GM21381 (cell line): ENCODE measurements around the gene PLXNA4.

Experiments used
- ATAC-seq: cut with Tn5 transposase; IDR thresholded peaks from one replicate; pipeline ENCODE4 v1.9.1; 2021; ENCODE audit warnings: mild to moderate bottlenecking, moderate library complexity; ENCODE audit not compliant: unreplicated experiment

Gene PLXNA4

DNA sequence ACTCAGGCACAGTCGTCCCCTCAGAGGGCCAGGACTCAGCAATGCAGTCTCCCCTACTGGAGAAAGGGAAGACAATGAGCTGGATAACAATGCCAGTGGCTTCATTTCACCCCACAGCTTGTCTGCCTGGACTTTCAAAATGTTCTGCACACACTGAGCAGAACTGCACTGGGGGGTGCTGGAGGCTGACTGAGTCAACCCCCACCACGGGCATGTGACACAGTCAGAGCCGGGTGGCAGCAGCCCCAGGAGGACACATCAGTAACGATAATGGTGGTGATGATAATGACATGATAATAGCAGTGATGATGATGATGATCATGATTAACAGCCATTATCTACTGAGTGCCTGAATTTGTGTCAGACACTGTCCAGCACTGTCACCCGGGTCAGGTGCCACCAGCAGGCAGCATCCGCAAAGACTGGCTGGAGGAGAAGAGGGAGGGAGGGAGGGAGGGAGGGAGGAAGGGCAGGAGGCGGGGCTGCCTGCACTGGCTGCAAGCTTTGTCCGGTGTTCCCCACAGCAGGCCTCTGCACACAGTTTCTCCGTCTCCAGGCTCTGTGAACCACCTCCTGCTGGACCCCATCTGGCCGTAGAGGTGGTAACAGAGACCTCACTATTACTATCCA, 67.4 kb downstream of the PLXNA4 start:
- no peak for ATAC-seq

DNA sequence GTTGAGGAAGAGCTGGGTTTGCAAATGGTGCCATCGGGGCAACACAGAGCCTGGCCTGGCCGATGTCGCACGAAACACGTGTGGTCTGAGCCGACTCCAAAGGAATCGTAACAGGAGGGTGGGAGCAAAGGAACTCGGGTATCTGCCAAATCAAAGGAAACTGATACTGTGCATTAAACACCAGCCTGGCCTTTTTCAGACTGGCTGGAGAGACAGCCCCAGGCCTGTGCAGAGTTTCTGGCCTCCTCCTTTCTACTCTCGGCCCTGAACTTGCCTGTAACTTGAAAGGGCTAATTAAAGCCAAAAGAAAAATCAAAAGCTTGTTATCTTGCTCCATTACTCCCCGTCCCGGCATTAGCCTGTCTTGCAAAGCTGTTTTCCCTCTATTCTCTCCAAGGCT, 71.4 kb downstream of the PLXNA4 start:
- ATAC-seq: no peak

DNA sequence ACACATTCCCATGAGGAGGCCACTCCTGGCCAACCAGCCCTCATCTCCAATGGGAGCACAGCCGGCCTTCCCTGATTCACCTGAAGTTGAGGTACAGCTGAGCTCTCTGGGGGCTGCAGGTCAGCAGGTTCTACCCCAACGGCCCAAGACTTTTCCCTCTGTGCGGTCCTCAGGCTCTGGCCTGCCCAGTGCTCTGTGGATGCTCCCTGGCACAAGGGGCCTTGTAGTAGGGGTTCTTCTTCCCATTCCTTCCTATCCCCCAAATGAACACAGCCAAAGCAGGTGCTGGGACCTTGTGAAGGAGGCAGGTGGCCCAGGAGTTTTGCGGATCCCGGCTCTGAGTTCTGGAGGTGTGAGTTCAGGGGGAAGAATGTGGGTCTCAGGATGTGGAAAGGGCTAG, 72.2 kb downstream of the PLXNA4 start:
- ATAC-seq: no peak

DNA sequence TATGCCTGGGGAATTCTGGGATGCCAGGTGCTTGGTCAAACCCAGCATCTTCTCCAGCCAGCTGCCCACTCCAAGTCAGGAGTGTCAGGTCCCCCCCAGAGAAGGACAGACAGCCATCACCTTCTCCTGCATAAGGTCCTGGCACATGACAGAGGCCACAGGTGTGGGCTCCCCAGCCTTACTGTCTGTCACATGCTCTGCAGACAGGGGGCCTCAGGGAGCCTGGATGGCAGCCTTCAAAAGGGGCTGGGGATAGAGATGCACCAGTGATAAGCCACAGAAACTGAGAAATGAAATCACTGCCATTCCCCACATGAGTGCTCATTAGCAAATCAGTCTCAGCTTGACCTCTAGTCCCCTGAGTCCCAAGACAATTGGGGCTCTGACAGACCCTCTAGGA, 72.9 kb downstream of the PLXNA4 start:
- ATAC-seq: no peak

DNA sequence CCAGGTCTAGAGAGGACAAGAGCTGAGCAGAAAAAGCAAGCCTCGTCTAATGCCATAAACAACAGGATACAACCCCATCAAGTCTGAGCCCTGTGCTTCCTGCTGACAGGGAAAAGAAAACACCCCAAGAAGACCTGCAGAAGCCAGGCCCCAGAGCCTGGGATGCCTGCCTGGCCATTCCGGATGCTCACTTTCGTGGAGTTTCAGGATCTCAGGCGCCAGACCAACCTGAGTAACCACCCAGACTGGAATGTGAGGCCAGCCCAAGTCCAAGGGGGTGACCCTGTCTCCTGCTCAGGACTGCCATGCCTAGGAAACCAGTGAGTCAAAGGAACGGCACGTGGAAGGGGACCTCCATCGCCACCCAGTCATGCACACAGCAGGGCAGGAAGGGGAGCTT, 74.3 kb downstream of the PLXNA4 start:
- no peak for ATAC-seq

DNA sequence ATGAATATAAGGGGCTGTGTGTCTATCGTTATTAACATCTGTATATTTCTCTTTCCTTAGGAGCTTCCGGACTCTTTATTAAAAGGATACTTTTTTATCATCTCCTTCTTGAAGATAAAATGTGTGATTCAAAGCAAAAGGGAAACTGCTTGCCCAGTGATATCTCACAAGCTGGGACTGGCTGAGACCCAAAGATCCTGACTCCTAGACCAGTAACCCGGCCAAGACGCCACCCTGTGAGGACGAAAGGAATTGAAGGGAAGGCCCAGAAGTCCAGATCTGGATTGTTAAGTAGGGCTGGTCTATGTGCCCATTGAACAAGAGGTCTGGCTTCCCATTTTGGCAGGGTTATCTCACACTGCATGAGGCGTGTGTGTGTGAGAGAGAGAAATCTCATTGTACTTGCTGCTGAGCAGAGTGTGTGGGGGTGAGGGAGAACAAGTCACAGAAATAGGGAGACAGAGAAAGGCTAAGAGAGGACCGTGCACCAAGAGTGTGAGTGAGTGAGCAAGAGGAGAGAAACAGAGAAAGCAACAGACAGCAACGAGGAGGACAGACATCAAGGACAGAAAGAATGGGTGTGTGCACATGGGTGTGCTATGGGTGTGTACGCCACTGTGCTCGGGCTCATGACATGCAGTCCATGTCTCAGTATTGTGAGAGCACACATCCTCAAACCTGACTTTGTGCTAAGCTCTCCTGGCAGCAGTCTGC, 75.4 kb downstream of the PLXNA4 start:
- ATAC-seq: no peak

DNA sequence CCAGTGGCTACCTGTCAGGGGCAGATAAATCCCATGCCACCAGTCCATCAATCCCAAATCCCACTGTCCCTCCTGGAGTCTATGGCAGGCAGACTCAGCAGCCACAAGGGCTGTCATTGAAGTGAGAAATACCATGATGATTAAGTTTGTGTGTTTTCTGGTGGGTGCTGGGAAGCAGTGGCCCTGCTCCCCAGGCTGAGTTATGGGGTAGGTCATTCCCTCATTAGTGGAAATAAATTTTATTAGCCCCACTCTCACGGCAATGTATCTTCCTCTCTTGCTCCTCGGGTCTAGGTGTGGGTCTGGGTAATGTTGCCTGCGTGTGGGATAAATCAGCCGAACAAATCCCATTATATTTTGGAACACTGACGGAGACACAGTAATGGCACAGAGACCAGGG, 76.8 kb downstream of the PLXNA4 start:
- no peak for ATAC-seq

DNA sequence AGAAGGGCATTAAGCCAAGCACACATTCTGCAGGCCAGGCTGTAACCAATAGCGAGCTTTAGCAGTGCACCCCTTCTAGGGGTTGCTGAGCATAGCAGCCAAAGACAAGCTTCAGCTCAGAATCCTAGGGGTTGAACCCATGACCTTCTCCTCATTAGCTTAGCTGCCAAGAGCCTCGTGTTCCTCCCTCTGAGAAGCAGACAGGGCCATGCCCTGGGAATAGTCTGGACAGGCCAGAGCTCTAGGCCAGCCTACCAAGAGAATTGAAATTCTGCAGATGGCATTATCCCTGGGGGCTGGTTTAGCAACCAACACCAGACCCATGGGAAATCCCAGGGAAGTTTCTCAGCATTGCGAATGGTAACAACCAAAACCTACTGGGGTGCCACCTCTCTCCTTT, 77.2 kb downstream of the PLXNA4 start:
- no peak for ATAC-seq

DNA sequence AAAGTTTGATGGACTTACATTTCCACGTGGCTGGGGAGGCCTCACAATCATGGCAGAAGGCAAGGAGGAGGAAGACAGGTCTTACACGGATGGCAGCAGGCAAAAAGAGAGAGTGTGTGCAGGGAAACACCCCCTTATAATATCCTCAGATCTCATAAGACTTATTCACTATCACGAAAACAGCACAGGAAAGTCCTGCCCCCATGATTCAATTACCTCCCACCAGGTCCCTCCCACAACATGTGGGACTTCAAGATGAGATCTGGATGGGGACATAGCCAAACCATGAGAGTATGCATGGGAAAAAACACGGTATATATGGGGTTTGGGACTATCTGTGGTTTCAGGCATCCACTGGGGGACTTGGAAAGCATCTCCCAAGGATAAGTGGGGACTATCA, 78.0 kb downstream of the PLXNA4 start:
- ATAC-seq: no peak

DNA sequence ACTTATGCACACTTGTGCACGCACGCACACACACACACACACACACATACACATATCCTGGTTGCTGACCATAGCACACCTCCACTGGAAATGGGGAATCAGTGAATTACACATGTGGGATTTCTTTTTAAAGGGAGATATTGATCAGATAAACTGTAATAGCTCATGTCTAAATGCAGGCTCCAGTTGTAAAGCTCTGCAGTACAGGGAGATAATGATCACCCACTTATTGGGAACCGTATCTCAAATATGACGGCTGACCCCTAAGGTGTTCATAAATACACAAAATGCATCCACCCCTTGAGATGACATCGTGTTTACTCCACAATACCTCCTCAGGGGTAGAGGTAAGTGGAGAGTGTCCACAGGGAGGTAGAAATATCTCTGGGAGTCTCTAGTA, 79.2 kb downstream of the PLXNA4 start:
- no peak for ATAC-seq

DNA sequence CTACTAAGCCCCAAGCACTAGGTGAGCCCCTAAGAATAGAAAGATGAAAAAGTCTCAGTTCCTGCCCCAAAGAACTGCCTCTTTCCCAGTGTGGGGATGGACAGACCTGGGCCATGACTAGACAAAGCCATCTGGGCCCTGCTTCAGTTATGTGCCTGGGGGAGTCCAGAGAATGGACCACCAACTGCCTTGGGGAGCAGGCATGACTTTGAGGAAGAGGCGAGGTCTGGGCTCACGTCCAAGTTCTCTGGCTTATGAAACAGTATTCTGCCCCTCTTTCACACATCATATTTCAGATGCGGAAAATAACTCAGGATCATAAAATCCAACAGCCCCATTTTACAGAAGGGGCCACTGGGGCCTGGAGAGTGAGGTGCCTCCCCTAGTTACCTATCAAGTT, 80.3 kb downstream of the PLXNA4 start:
- ATAC-seq: no peak

DNA sequence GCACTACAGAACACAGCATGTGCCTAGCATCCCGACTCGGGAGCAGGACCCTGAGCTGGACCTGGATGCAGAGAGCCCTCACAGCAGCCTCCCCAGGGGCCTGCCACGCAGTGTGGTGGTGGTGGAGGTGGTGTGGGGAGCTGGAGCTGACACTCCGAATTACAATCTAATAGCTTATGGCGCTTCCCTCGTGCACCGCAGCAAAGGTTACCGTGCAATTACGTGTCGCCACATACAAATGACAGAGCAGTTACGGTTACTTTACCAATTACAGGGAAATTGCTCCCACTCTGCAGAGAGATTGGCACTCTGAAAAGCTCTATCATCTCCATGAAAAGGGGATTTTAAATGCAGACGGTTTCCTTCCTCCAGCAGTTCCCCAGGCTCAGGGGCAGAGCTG, 81.8 kb downstream of the PLXNA4 start:
- no peak for ATAC-seq

DNA sequence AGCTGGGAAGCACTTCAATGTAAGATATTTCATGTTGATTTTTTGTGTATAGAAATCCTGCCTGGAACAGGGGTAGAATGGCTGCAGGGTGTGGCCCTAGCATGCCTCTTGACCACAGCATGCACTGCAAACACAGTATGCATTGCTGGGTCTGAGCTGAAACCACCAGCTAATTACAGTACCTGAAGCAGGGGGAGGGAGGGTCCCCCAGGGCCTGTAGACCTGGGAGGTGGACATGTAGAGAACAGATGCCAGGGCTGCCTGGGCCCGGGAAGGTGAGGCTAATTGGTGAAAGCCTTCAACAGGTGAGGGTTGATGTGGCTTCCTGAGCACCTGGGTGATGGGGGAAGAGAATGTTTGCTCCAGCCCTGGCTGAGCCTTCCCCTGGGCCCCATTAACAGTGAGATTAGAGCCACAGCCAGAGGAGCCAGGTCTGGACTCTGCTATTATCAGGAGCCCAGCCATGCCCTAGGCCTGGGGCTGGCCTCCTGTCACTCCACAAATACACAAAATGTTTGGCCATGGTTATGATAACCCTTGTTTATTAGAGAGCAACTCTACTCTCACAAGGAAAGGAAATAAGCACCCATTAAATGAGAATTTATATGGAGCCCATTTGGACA, 83.3 kb downstream of the PLXNA4 start:
- ATAC-seq: no peak

DNA sequence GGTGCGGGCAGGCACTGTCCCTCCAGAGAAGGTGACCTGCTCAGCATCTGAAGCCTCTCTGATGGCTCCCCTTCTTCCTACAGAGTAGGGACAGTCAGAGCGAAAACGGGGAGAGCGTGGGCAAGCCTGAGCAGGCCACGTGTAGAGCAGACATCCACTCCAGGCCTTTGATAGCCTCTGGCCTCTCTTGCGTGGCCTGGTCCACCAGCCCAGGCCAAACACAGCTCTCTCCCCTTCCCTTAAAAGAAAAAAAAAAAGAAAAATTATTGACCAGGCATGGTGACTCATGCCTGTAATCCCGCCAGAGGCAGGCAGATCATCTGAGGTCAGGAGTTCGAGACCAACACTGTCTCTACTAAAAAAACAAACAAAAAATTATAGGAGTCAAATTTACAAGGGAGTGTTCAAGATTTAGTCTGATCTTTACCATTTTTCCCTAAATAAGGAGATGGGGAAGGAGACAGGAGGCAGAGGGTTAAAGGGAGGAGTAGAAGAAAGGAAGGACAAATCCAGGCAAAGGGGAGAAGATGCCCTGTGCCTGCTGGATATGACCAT, 84.8 kb downstream of the PLXNA4 start:
- ATAC-seq: no peak

DNA sequence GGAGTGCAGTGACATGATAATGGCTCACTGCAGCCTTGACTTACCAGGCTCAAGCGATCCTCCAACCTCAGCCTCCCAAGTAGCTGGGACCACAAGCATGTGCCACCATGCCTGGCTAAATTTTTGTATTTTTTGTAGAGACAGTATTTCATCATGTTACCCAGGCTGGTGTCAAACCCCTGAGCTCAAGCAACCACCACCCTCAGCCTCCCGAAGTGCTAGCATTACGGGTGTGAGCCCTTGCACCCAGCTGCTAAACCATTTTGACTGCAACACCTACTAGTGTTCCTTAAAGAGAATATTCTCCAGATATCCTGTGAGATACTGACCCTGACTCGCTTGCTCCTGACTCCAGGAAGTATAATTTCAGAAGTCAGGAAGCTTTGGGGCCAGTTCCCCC, 85.8 kb downstream of the PLXNA4 start:
- ATAC-seq: no peak

DNA sequence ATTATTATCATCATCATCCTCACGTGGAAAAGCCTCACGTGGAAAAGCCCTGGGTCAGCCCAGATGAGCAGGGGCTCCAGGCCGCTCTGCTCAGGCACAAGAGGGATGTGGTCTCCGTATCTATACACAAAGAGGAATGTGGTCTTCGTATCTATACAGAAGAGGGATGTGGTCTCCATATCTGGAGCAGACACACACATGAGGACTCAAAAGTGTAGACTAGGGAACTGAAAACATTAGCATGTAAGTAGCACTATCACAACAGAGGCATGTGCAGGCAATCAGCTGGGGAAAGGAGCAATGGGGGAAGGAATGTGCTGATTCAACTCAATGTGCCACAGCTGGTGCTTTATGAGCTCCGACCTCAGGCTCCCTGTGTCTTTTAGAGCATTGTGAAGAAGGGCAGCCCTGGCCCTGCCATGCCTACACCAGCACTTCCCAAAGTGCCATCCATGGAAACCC, 86.5 kb downstream of the PLXNA4 start:
- no peak for ATAC-seq

DNA sequence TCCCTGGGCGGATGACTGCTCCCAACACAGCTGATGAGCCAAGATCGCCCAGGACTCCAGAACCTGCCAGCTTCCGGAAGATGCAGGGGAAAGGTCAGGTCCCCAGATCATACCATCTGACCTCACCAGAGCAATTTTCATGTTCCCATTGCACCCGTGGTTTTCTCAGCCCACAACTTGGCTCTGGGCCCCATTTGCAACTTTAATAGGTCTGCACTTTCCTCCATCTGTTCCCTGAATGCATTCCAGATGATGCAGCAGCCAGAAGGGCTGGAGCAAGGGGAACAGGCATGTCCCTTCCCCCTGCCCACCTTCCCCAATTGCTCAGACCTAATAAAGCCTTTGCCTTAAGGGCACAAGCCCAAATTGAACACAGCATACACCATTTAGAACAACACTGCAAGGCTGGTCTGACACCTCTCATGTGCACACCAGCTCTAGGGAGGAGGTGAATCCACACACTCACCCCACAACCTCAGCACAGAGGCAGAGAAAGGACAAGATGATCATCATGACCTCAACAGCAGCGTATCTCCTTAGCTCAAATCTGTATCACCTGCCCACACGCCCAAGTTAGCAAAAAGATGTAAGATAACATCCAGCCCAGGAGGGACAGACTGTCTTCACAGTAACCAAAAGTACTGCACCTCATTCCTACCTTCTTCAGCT, 87.5 kb downstream of the PLXNA4 start:
- no peak for ATAC-seq

DNA sequence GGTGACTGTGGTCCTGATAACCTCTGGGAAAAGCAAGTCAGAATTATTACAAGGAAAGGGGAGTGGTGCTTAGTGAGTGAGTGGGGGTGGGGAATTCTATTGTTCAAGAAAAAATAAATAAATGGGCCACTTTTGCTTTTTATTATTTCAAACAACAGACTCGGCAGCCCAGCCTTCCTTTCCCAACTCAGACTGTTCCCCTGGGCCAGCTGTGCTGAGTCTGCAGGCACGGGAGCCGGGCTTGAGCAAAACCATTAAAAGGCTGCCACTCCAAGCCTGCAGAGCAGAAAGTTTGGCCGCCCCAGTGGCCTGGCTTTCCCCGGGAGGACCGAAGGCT, 90.0 kb downstream of the PLXNA4 start:
- ATAC-seq: no peak

DNA sequence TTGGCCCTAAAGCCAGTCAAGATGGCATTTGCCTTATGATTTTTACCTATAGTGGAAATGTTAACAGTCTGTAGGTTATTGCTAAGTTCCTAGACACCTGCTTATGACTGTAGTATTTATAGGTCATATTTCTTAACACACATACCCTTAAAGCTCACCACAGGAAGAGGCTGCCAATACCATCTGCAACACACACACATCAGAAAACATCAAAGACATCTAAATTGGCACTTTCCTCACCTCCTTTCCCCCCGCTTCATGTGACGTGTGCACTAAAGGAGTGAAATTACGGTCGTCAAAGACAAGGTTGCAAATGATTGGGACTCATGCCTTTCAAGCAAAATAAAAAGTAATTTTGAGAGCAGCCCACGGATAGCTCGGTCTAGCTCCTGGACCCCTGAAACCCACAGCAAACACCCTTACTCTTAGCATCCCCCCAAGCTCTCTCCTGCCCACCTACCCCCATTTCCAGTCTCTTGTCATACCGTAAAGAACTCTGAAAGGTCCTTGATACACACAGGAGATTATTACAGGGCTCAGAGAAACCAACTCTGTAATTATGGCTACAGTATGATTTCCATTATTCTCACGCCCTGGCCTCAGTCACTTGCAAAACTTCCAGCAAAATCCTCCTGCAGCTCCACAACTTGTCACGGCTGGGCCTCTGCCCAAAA, 90.5 kb downstream of the PLXNA4 start:
- ATAC-seq: no peak

DNA sequence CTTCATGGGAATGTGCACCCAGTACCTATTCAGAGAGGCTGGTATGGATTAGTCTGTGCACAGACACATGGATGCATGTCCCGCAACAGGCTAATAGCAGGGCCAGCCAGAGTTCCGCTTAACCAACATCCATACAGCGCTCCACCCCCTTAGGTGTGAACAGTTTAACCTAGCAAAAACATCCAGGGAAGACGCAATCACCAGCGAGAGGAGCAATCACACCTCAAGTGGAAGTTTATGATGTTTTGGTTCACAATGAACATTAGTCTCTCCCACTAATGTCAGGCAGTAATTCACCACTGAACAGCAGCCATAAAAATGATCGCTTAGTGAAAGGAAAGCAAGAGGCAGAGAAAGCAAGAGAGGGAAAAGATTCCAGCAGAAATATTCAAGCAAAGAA, 91.1 kb downstream of the PLXNA4 start:
- ATAC-seq: no peak

DNA sequence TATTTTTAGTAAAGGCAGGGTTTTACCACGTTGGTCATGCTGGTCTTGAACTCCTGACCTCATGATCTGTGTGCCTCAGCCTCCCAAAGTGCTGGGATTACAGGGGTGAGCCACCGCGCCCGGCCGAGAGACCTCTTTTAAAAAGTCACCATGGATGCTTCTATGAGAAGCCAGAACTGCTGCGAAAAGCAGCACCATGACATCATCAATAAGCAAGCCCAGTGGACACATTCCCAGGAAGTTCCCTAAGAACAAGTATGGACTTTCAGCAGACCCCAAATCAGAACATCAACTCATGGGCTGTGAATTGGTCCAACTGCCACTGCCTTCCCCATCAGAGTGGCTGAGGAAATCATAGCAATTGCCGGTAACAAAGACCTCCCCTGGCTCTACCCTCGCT, 93.4 kb downstream of the PLXNA4 start:
- ATAC-seq: no peak
